Ovary (tissue), 9 donors: ENCODE data around the gene MANSC1. TPM values are rescaled to one million over a fixed set of nuclear protein-coding genes. Genes with fewer than 3 reads are reported as not detected.
"Not testable (repeated sequence)": the region's sequence is repeated elsewhere in the genome, so short reads cannot be mapped to it uniquely, and the experiment has no call there.

Experiments used
- DNase-seq, 5 donors: peaks; one replicate each; pipeline ENCODE4 v3.0.0-alpha.2; 2019 to 2020
- H3K27ac ChIP-seq, 2 donors: fragments of 200-600 bp; one replicate each; pipeline versions ENCODE4 v1.5.1 to v1.8.0; 2019 to 2022
- H3K27me3 ChIP-seq: fragments of 200-600 bp; one replicate; pipeline ENCODE4 v1.8.0; 2022
- H3K36me3 ChIP-seq: fragments of 200-600 bp; sonication (generic); one replicate; pipeline ENCODE4 v1.5.1; 2019
- H3K4me1 ChIP-seq: one replicate; pipeline ENCODE4 v1.8.1; 2013; ENCODE audit warnings: mild to moderate bottlenecking, moderate library complexity; ENCODE audit not compliant: insufficient read depth
- H3K4me3 ChIP-seq: fragments of 200-600 bp; sonication (generic); one replicate; pipeline ENCODE4 v1.5.1; 2017
- H3K9me3 ChIP-seq, 2 donors: fragments of 200-600 bp in 1 of 2; sonication (generic) in 1 of 2; one replicate each; pipeline versions ENCODE4 v1.5.1 to v1.8.1; 2013 to 2019; ENCODE audit warnings: mild to moderate bottlenecking in 1 of 2, moderate library complexity in 1 of 2
- CTCF ChIP-seq, 3 donors: fragments of 450-650 bp in 2 of 3; fragments of 200-600 bp in 1 of 3; IDR thresholded peaks; one replicate each; pipeline versions ENCODE4 v1.5.1 to v1.8.0; 2016 to 2022; ENCODE audit warnings: antibody characterized with exemption in 3 of 3, mild to moderate bottlenecking in 1 of 3
- EP300 ChIP-seq: sonication (generic); formaldehyde crosslinking; IDR thresholded peaks from one replicate; pipeline ENCODE4 v1.6.1; 2017; ENCODE audit warnings: antibody characterized with exemption
- POLR2A ChIP-seq: fragments of 450-650 bp; IDR thresholded peaks from one replicate; pipeline ENCODE4 v1.6.1; 2017; ENCODE audit warnings: antibody characterized with exemption, mild to moderate bottlenecking, moderate library complexity
- WGBS, 3 donors: extraction: QIAGEN DNeasy Blood & Tissue Kit in 1 of 3; methylation state at CpG; one replicate each; pipeline versions ENCODE4 v1.1.5 to v1.1.7; 2013 to 2017; 5-methylcytosine and 5-hydroxymethylcytosine counted together
- intact Hi-C, 4 donors: fragments of 100-400 bp; cut with DNase I; formaldehyde crosslinking; loops; one replicate each; pipeline versions ENCODE4 v1.11.0 to v1.15.1; 2022 to 2023
- polyA plus RNA-seq, 2 donors: library from polyadenylated mRNA; stranded (reverse); fragments of 200-250 nt in 1 of 2; fragments of 350-450 nt in 1 of 2; fragmentation: Illumina TruSeq in 1 of 2; extraction: RNeasy Lipid Tissue Mini Kit (QIAGEN cat#74804) in 1 of 2; gene quantifications; one replicate each; pipeline ENCODE4 v1.2.3, GENCODE V29; 2013 to 2014
- total RNA-seq, 7 donors: library from RNA; depleted of rRNA in 2 of 7; stranded (reverse); fragments of >200 nt in 2 of 7; fragmentation: NEBNext Ultra II Directional in 3 of 7; extraction: Animal tissue kit (Norgen Biotek cat#: 25700) in 3 of 7; gene quantifications; one replicate each; pipeline versions ENCODE4 v1.1.0 to v1.2.4, GENCODE V29; 2016 to 2023
- donor health status: DM: no; HTN: no; CAD: no; lungs with moderate emphysema.
- donor health status: DM: no; HTN: no; CAD: no.
- donor health status: Bipolar disorder and iron deficiency.
- donor health status: DM: yes; HTN: yes; CAD: no.
- donor health status: DM: no; HTN: no; CAD: no.
- donor health status: DM: yes; HTN: yes; CAD: no.

The MANSC1 gene
- total and polyA plus RNA-seq, 9 donors, result 5.0 to 33.3 (median 17.2) TPM

GRCh38 chr12:12323591-12323990 is 26.5 kb downstream of the MANSC1 start:
- Histone ChIP-seq H3K36me3 (no peaks in the 10 kb centered on the region), H3K27ac (no peak overlapping the region), H3K9me3 (no peaks in the 10 kb centered on the region), H3K27me3 (no peaks in the 10 kb centered on the region), H3K4me1 (peaks cover 9% of the 10 kb centered on the region), H3K4me3 (no peak overlapping the region)
- TF ChIP-seq POLR2A (no peak), CTCF (IDR thresholded peaks at IDR 0.05) (no peak), EP300 (no peak)
- 75 to 83% (median 81%) methylated on average over 9 of the region's 9 CpGs for WGBS, 3 donors
- intact Hi-C loops, result loop anchor here in 1 of 4 donors (10.0 kb wide), 1 partner anchor 239 kb away; no protein-coding TSS in a partner anchor
- no peak for DNase-seq

- Histone ChIP-seq H3K4me1 (peaks cover 9% of the 10 kb centered on the region), H3K4me3 (no peak overlapping the region), H3K27ac (no peak overlapping the region), H3K9me3 (no peaks in the 10 kb centered on the region), H3K27me3 (no peaks in the 10 kb centered on the region), H3K36me3 (no peaks in the 10 kb centered on the region)
- 59 to 87% (median 75%) methylated on average over 4 of the region's 4 CpGs for WGBS, 3 donors
- no peak for DNase-seq
- intact Hi-C loops, result loop anchor here in 1 of 4 donors (10.0 kb wide), 1 partner anchor 238 kb away; no protein-coding TSS in a partner anchor
- TF ChIP-seq POLR2A (no peak), EP300 (no peak), CTCF (IDR thresholded peaks at IDR 0.05) (no peak)
Observed at GRCh38 chr12:12323118-12323517, 26.9 kb downstream of the MANSC1 start.

DNA sequence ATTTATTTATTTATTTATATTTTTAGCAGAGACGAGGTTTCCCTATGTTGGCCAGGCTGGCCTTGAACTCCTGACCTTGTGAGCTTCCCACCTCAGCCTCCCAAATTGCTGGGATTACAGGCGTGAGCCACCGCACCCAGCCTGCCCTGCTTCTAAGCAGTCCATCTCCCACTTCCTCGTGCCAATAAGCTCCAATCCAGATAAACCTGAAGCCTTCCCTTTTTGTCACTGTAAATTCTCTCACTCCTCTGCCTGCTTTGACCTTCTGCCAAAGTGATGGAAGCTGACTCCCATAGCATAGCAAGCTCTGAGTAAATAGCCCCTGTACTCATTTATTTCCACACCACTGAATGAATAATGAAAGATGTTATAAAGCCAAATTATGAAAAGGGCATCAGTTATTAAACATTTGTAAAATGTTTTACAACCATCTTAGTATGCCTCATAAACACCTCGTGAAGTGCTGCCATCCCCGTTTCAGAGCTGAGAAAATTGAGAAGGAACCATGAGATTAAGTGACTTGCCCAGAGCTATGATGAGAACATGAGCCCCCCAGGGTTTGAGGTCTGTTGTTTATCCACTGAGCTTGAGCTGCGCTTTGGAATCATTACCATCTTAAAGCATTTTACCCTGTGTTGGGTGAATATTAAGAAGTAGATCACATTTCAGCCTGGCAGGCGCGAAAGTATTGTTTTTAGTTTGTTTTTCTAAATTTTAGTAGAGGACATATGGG is 30.4 kb downstream of the MANSC1 start:
- intact Hi-C loops, result loop anchor here in 1 of 4 donors (5.0 to 10.0 kb wide), 2 partner anchors 52 to 235 kb away; partner anchors contain the start of gene LRP6
- H3K4me3 ChIP-seq, result peak overlapping the region; percentile 11
- WGBS, 3 donors, result 16 to 19% (median 18%) methylated on average over 9 of the region's 9 CpGs
- no peaks in the 10 kb centered on the region for H3K36me3 ChIP-seq
- peak overlapping the region in 1 of 2 donors; percentile 72 for H3K27ac ChIP-seq
- no peaks in the 10 kb centered on the region for H3K27me3 ChIP-seq
- TF ChIP-seq POLR2A, result no peak
- peaks cover 9% of the 10 kb centered on the region for H3K4me1 ChIP-seq
- H3K9me3 ChIP-seq, result no peaks in the 10 kb centered on the region
- peak in 2 of 5 donors; percentile 34 to 40 for DNase-seq

DNA sequence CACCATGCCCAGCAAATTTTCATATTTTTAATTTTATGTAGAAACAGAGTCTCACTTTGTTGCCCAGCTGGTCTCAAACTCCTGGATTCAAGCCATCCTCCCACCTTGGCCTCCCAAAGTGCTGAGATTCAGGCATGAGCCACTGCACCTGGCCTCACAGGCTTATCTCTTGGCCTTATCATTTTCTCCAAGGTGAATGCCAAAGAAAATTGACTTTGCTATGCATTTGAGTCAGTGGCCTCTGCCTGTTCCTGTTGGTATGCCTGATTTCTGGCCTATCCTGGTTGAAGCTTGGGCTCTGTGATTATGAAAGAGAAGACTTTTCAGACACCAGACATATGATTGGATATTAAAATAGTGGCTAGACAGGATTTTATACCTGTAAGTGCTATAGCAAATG is 34.2 kb downstream of the MANSC1 start:
- Histone ChIP-seq H3K4me1 (peaks cover 8% of the 10 kb centered on the region), H3K4me3 (no peak overlapping the region), H3K36me3 (no peaks in the 10 kb centered on the region), H3K27me3 (no peaks in the 10 kb centered on the region), H3K27ac (no peak overlapping the region), H3K9me3 (no peaks in the 10 kb centered on the region)
- intact Hi-C loops, result loop anchor here in 1 of 4 donors (5.0 kb wide), 1 partner anchor 49 kb away; the partner anchor contains the start of gene LRP6
- DNase-seq, result no peak
- no peak for TF ChIP-seq POLR2A
- no peak for TF ChIP-seq CTCF (IDR thresholded peaks at IDR 0.05)
- no peak for TF ChIP-seq EP300

DNA sequence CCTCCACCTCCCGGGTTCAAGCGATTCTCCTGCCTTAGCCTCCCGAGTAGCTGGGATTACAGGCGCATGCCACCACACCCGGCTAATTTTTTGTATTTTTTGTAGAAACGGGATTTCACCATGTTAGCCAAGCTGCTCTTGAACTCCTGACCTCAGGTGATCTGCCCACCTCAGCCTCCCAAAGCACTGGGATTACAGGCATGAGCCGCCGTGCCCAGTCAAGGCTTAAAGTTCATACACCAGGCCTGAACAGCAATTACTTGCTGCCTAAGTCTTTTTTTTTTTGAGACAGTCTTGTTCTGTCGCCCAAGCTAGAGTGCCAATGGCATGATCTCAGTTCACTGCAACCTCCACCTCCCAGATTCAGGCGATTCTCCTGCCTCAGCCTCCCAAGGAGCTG is 39.3 kb downstream of the MANSC1 start:
- H3K36me3 ChIP-seq, H3K27me3 ChIP-seq, H3K4me3 ChIP-seq, H3K9me3 ChIP-seq, H3K4me1 ChIP-seq, DNase-seq, H3K27ac ChIP-seq, intact Hi-C loops: not testable (repeated sequence)
- WGBS, 3 donors, result 84 to 90% (median 85%) methylated on average over 10 of the region's 10 CpGs
